GM19467 (cell line): ENCODE results near the gene OR1E1.
"Not testable (repeated sequence)": the region's sequence is repeated elsewhere in the genome, so short reads cannot be mapped to it uniquely, and the experiment has no call there.

ENCODE experiments used
- ATAC-seq: cut with Tn5 transposase; IDR thresholded peaks from one replicate; pipeline ENCODE4 v1.9.1; 2021; ENCODE audit warnings: mild to moderate bottlenecking, moderate library complexity; ENCODE audit not compliant: unreplicated experiment

OR1E1 gene, protein sequence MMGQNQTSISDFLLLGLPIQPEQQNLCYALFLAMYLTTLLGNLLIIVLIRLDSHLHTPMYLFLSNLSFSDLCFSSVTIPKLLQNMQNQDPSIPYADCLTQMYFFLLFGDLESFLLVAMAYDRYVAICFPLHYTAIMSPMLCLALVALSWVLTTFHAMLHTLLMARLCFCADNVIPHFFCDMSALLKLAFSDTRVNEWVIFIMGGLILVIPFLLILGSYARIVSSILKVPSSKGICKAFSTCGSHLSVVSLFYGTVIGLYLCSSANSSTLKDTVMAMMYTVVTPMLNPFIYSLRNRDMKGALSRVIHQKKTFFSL

DNA sequence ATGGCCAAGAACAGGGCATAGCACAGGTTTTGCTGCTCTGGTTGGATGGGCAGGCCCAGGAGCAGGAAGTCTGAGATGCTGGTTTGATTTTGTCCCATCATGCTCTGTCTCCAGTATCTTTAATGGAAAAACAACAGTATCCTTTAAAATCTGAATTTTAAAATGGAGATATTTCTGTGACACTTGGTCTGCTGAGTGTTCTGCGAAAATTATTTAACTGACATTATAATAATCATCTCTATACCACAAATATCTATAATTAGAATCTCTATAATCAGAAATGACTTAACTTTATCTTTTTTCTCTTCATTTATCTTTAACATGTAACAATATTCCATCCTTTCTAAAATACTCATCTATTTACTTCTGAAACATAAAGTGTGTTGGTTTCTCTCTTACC, at the start of gene OR1E1:
OR1E1 (minus strand) TSS at position 101 of the 400 bp plus-strand sequence; CDS start at position 101, 0 bp downstream.
- no peak for ATAC-seq

DNA sequence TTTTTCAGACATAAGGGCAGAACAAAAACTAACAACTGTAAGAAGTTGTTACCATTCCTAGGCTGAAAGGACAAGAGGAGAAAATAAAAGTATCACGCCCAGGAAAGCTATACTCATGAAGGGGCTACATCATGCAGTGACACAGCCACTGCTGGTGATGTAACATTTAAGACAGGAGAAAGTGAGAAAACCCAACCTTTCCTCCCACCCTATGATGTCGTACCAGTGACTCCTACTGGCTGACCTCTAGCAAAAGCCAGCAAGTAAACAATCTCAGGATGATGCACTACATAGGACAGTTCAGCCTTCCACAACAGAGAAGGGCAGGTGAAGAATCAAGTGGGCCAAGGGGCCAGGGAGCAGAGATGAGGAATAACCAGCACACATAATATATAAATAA, 49.4 kb upstream of the OR1E1 start:
- ATAC-seq = no peak

DNA sequence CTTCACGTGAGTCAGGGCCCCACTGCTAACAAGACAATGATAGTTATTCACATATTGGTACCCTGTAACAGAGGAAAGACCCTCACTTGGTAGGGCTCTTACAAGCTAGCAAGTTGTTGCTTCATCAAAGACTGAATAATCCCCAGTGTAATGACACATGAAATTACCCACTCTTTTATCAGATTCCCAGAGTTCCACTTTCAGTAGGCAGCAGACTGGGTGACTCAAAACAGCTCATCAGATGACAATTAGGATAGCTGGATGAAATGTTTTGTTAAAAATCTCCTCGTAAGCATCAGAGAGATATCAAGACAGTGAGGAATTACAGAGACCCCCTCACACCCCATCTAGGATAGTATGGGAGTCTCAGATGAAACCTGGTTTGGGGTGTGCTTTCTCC, 42.2 kb upstream of the OR1E1 start:
- no peak for ATAC-seq

DNA sequence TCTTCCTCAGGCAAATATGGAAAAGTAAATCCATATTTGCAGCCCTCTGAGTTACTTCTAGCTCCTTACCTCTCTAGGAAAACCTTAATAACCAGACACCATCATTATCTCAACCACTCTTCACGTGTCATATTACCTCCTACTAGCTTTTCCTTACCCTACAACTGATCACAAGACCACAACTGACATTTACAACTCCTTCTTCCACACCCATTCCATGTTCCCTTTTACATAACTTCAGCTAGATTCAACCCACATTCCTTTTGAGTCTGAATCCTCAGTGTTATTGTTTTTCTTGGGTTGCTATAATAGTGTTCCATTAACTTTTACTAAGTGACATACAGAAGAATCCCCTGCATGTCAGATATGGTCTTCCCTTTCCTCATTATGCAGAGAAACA, 40.2 kb upstream of the OR1E1 start:
- no peak for ATAC-seq

DNA sequence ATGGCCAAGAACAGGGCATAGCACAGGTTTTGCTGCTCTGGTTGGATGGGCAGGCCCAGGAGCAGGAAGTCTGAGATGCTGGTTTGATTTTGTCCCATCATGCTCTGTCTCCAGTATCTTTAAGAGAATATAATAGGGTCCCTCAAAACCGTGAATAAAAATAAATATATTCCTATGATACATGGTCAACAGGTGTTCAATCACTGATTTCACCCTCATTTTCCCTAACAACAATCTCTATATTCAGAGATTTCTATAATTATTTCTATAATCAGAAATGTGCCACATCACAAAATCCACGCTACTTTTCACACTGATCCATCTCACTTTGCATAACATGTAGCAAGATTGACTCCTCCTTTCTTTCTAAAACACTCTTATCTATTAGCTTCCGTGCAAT, 35.5 kb upstream of the OR1E1 start, which contains the start of gene OR1E2:
OR1E2 (minus strand) TSS at position 101 of the 400 bp plus-strand sequence; CDS start at position 101, 0 bp downstream.
- ATAC-seq = no peak

DNA sequence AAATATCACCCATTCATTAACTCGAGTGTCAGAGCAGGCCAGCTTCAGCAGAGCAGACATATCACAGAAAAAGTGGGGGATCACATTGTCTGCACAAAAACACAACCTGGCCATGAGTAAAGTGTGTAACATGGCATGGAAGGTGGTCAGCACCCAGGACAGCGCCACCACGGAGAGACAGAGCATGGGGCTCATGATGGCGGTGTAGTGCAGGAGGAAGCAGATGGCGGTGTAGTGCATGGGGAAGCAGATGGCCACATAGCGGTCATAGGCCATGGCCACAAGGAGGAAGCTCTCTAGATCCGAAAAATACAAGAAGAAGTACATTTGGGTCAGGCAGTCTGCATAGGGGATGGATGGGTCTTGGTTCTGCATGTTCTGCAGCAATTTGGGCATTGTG, 35.0 kb upstream of the OR1E1 start:
- ATAC-seq = not testable (repeated sequence)

DNA sequence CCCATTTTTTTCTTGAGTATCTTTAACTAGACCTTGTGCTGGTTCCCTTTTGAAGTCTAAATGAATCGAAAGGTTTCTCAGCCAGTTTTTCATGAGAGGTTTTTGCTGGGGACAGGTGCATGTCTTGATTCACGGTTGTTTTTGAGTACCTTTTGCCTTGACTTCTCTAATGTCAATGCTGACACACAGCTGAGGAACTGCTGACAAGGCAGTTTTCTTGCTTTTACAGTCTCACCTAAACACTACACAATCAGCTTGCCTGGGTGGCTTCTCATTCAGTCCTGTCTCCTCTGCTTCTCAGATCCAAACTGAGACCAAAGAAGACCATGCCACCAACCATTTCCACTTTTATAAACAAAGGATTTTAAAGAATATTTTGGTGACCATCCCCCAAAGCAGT, 20.0 kb upstream of the OR1E1 start:
- ATAC-seq = no peak

DNA sequence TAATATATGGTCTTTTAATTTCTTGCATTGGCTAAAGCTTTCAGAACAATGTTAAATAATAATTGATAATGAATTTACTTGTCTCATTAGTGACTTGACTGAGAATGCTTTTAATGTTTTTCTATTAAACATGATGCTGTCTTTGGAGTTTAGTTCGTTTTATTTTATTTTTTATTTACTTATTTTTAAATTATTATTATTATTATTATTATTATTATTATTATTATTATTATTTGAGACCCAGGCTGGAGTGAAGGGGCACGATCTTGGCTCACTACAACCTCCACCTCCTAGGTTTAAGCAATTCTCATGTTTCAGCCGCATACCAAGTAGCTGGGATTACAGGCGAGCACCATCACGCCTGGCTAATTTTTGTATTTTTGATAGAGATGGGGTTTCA, 17.4 kb upstream of the OR1E1 start:
- ATAC-seq = no peak

DNA sequence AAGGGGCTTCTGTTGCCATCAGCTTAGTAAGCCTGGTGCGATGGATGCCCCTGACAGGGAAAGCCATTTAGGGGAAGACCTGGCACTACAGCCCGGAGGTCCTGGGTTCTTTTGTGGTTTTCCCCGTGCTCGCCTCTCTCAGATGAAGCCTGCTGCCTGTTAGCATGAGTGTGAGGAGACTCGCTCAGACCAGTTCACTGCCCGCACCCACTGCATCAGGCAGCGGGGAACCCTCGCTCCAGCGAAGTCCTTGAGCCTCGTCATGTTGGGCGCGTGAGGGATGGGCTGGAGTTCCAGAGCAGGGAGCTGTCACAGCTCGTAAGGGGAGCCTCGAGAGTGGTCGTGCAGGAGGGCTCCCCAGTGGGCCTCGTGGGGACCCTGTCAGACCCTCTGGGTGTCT, 14.0 kb upstream of the OR1E1 start:
- ATAC-seq = not testable (repeated sequence)

DNA sequence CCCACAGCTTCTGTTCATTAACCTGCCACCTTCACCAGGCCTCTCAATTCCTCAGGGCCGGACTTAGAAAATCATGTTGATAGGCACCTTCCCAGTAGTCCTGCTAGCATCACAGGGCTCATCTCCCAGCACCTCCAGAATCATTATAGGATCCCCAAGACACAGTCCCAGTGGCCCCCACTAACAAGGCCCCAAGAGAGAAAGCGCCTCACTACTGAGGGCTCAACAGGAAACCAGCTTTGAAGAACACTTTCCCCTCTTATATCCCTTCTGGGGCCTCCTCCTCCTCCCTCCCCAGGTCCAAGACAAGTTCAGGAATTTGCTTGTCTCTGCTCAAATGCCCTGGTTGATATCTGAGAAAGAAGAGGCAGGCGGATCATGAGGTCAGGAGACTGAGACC, 12.9 kb upstream of the OR1E1 start, which contains the start of gene OR3A3:
OR3A3 (plus strand) TSS at position 301 of the 400 bp plus-strand sequence.
- ATAC-seq = no peak

DNA sequence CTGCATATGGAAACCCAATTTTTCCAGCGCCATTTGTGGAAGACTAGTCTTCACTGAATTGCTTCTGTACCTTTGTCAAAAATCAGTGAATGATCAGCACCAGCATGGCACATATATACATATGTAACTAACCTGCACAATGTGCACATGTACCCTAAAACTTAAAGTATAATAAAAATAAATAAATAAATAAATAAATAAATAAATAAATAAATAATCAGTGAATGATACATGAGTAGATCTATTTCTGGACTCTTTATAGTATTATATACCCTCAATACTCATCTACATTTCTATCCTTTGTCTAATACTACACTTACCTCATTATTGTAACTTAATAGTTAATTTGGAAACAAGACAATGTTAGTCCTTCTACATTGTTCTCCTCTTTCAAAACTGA, 5.6 kb upstream of the OR1E1 start:
- not testable (repeated sequence) for ATAC-seq

DNA sequence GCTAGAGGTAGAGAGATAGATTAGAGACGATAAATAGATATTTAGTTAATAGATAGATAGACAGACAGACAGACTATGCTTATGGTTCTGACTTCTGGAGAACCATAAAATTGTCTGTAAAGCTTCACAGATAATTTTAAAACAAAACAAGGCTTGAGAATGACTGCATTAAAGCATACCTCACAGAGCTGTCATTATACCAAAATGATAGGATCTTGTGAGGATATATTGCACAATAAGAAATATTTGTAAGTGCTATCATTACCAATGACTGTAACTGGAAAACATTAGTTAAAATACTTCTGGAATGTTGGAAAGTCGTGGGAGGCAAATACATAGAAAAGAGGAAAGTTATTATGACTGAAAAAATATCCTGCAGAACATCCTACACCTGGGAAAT, 3.6 kb upstream of the OR1E1 start:
- no peak for ATAC-seq

DNA sequence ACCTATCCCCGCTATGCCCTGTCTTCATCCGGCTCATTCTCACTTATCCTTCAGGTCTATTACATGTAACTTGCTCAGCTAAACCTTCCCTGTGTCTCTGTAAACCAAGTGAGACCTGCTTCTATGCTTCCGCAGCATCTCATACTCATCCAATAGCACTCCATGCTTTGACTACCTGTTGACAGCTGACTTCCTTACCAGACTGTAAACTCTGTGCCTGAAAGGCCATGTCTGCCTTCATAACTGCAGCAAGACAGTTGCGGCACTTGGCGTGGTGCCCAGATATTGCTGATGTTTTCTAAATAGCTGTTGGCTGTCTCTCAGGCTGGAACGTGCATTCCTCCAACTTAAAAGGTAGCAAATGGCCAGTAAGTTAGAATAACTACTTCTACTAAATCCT, 1.8 kb upstream of the OR1E1 start:
- no peak for ATAC-seq

DNA sequence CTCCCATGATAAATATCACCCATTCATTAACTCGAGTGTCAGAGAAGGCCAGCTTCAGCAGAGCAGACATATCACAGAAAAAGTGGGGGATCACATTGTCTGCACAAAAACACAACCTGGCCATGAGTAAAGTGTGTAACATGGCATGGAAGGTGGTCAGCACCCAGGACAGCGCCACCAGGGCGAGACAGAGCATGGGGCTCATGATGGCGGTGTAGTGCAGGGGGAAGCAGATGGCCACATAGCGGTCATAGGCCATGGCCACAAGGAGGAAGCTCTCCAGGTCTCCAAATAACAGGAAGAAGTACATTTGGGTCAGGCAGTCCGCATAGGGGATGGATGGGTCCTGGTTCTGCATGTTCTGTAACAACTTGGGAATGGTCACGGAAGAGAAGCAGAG, 409 bp downstream of the OR1E1 start:
- ATAC-seq = not testable (repeated sequence)

DNA sequence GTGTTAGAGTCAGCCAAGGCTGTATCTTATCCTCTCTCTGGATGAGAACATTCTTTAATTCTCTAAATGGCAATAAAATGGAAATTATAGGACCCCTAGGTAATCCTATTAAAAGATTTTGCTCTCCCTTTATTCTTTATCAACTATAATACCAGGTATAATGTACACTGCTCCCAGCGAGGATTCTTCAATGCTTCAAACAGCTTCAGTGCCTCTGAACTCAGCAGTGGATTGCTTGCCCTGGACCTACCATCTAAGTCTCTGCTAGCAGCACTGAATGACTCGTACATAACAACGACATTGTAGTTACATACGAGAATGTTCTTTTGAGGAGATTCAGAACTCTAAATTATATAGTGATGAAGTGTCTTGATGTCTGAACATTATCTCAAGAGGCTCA, 8.4 kb downstream of the OR1E1 start:
- no peak for ATAC-seq

DNA sequence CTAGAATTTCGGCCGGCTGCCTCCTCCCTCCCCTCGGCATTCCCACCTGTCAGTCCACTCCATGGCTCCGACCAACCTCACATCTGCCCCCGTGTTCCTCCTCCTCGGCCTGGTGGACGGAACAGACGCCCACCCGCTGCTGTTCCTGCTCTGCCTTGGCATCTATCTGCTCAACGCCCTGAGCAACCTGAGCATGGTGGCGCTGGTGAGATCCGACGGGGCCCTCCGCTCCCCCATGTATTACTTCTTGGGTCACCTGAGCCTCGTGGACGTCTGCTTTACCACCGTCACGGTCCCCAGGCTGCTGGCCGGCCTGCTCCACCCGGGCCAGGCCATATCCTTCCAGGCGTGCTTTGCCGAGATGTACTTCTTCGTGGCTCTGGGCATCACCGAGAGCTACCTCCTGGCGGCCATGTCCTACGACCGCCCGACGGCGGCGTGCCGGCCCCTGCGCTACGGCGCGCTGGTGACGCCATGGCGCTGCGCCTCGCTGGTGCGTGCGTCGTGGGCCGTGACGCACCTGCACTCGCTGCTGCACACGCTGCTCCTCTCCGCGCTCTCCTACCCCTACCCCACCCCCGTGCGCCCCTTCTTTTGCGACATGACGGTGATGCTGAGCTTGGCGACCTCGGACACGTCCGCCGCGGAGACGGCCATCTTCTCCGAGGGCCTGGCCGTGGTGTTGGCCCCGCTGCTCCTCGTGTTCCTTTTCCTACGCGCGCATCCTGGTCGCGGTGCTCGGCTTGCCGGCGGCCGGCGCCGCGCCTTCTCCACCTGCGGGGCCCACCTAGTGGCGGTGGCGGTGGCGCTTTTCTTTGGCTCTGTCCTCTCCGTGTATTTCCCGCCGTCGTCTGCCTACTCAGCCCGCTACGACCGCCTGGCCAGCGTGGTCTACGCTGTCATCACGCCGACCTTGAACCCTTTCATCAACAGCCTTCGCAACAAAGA, 12.1 kb downstream of the OR1E1 start, which contains the start of gene OR3A2:
OR3A2 (minus strand) TSS at position 440 of the 948 bp plus-strand sequence.
- no peak for ATAC-seq

DNA sequence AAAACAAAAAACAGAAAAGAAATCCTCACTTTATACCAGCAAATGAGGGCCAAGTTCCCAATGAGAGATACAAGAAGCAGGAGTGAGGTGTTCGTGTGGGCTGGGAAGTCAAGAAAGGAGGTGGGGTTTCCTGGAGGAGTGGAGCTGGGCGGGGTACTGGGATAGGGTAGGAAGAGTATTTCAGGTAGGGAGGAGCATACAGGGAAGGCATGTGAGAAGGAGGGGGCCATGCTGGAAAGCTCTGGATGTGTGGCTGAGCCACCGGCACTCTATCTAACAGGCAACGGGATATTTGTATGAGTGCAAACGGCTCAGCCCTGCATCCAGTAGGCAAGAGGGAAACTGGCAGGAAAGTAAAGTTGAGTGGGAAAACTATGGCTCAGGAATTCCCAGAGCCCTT, 16.3 kb downstream of the OR1E1 start:
- no peak for ATAC-seq

DNA sequence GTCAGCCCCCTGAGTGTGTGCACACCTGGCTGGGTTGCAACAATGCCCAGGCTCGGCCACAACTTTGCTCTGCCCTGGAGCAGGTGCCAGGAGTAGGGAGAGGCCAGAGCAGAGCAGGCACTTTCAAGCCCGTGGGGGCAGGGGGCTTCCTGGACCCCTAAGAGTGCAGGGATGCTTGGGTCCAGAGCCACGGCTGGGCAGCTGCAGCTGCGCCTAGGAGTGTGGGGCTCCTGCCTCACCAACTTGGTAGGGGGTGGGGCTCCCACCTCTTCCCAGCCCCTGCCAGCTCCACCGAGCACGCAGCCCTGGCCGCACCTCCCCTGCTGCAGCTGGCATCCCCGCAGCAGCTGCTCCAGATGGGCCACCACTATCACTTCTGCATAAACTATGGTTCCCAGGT, 19.9 kb downstream of the OR1E1 start:
- no peak for ATAC-seq

DNA sequence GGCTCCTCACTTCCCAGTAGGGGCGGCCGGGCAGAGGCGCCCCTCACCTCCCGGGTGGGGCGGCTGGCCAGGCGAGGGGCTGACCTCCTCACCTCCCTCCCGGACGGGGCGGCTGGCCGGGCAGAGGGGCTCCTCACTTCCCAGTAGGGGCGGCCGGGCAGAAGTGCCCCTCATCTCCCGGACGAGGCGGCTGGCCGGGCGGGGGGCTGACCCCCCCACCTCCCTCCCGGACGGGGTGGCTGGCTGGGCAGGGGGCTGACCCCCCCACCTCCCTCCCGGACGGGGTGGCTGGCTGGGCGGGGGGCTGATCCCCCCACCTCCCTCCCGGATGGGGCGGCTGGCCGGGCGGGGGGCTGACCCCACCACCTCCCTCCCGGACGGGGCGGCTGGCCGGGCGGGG, 27.0 kb downstream of the OR1E1 start:
- not testable (repeated sequence) for ATAC-seq
